Sigmoid colon (tissue), 7 donors: ENCODE measurements around the gene NUDT14. TPM values are rescaled to one million over a fixed set of nuclear protein-coding genes. Genes with fewer than 3 reads are reported as not detected.

ENCODE experiments used
- DNase-seq: peaks from one replicate; pipeline ENCODE4 v3.0.0-alpha.2; 2019
- H3K27ac ChIP-seq, 4 donors: fragments of 200-600 bp; sonication (generic); one replicate each; pipeline ENCODE4 v1.5.1; 2016 to 2019; ENCODE audit warnings: mild to moderate bottlenecking in 1 of 4
- H3K27me3 ChIP-seq, 3 donors: fragments of 200-600 bp; sonication (generic); one replicate each; pipeline ENCODE4 v1.5.1; 2019; ENCODE audit warnings: mild to moderate bottlenecking in 1 of 3
- H3K36me3 ChIP-seq, 4 donors: fragments of 200-600 bp; sonication (generic); one replicate each; pipeline ENCODE4 v1.5.1; 2016 to 2019
- H3K4me1 ChIP-seq, 4 donors: fragments of 200-600 bp; sonication (generic); one replicate each; pipeline ENCODE4 v1.5.1; 2017 to 2019
- H3K4me3 ChIP-seq, 4 donors: fragments of 200-600 bp; sonication (generic); one replicate each; pipeline ENCODE4 v1.5.1; 2017 to 2019; ENCODE audit warnings: mild to moderate bottlenecking in 2 of 4, moderate library complexity in 1 of 4
- H3K9me3 ChIP-seq, 4 donors: fragments of 200-600 bp in 3 of 4; sonication (generic) in 3 of 4; one replicate each; pipeline versions ENCODE4 v1.5.1 to v1.6.1; 2013 to 2019
- EP300 ChIP-seq, 4 donors: sonication (generic); formaldehyde crosslinking; IDR thresholded peaks; one replicate each; pipeline ENCODE4 v1.6.1; 2017; ENCODE audit warnings: antibody characterized with exemption in 4 of 4
- POLR2A ChIP-seq, 2 donors: fragments of 450-650 bp; IDR thresholded peaks; one replicate each; pipeline ENCODE4 v1.6.1; 2016; ENCODE audit warnings: antibody characterized with exemption in 2 of 2, mild to moderate bottlenecking in 2 of 2, moderate library complexity in 2 of 2
- POLR2AphosphoS5 ChIP-seq, 4 donors: sonication (generic); formaldehyde crosslinking; IDR thresholded peaks; one replicate each; pipeline ENCODE4 v1.6.1; 2017; ENCODE audit warnings: antibody characterized with exemption in 4 of 4
- WGBS, 2 donors: extraction: QIAGEN DNeasy Blood & Tissue Kit; methylation state at CpG; one replicate each; pipeline ENCODE4 v1.1.7; 2013; 5-methylcytosine and 5-hydroxymethylcytosine counted together
- intact Hi-C: fragments of 100-400 bp; cut with DNase I; formaldehyde crosslinking; loops from one replicate; pipeline ENCODE4 v1.15.1; 2023
- polyA plus RNA-seq, 3 donors: library from polyadenylated mRNA; stranded (reverse); fragments of 200-250 nt; gene quantifications; one replicate each; pipeline ENCODE4 v1.2.3, GENCODE V29; 2013
- total RNA-seq, 4 donors: library from RNA; depleted of rRNA; stranded (reverse); fragments of >200 nt; gene quantifications; one replicate each; pipeline ENCODE4 v1.1.0, GENCODE V29; 2016
- TF ChIP-seq, protein P1 (sequence below), 4 experiments: fragments of 450-650 bp in 3 of 4; fragments of 200-600 bp in 1 of 4; IDR thresholded peaks; one replicate each; pipeline ENCODE4 v1.5.1; 2016 to 2019; ENCODE audit warnings: antibody characterized with exemption in 4 of 4, mild to moderate bottlenecking in 3 of 4, moderate library complexity in 2 of 4
- donor health status: healthy with polysubstance abuse.
- donor health status: Bipolar disorder and iron deficiency.
- donor health status: healthy.

The NUDT14 gene
- total and polyA plus RNA-seq, 7 donors, result 4.1 to 47.4 (median 10.5) TPM

DNA sequence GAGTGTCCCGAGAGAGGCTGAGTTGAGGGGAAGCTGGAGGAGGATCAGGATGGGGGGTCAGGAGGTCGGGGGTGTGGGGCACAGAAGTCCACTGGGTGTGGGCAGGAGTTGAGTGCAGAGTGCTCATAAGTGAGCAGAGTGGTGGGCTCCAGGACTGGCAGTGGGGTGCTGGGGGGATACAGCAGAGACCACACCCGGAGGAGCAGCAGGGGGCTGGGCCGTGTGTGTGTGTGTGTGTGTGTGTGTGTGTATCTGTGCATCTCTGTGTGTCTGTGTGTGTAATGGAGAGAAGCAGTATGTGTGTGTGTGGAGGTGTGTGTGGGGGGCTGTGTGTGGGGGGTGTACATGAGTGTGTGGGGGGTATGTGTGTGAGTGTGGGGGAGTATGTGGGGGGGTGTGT lies 4.9 kb upstream of the NUDT14 start:
- Histone ChIP-seq H3K27me3 (peaks cover 0 to 35% (median 3%) of the 10 kb centered on the region in 3 donors), H3K9me3 (peaks cover 2 to 5% (median 4%) of the 10 kb centered on the region in 4 donors), H3K36me3 (no peaks in the 10 kb centered on the region), H3K4me3 (no peak overlapping the region), H3K4me1 (peaks cover 0 to 7% (median 3%) of the 10 kb centered on the region in 4 donors), H3K27ac (no peak overlapping the region)
- 9 to 35% methylated on average over 4 of the region's 4 CpGs for WGBS, 2 donors
- no peak for DNase-seq
- TF ChIP-seq EP300 (IDR thresholded peaks at IDR 0.05), result no peak
- TF ChIP-seq, protein P1, sequence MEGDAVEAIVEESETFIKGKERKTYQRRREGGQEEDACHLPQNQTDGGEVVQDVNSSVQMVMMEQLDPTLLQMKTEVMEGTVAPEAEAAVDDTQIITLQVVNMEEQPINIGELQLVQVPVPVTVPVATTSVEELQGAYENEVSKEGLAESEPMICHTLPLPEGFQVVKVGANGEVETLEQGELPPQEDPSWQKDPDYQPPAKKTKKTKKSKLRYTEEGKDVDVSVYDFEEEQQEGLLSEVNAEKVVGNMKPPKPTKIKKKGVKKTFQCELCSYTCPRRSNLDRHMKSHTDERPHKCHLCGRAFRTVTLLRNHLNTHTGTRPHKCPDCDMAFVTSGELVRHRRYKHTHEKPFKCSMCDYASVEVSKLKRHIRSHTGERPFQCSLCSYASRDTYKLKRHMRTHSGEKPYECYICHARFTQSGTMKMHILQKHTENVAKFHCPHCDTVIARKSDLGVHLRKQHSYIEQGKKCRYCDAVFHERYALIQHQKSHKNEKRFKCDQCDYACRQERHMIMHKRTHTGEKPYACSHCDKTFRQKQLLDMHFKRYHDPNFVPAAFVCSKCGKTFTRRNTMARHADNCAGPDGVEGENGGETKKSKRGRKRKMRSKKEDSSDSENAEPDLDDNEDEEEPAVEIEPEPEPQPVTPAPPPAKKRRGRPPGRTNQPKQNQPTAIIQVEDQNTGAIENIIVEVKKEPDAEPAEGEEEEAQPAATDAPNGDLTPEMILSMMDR (IDR thresholded peaks at IDR 0.05), result no peak
- TF ChIP-seq POLR2A (IDR thresholded peaks at IDR 0.05), result no peak
- TF ChIP-seq POLR2AphosphoS5 (IDR thresholded peaks at IDR 0.05), result no peak
- intact Hi-C loops, result no loop called here

GRCh38 chr14:105185001-105185400 lies 3.9 kb upstream of the NUDT14 start:
- peaks cover 0 to 30% (median 3%) of the 10 kb centered on the region in 3 donors for H3K27me3 ChIP-seq
- peaks cover 2 to 5% (median 4%) of the 10 kb centered on the region in 4 donors for H3K9me3 ChIP-seq
- intact Hi-C loops, result no loop called here
- 62 to 82% methylated on average over 18 of the region's 18 CpGs for WGBS, 2 donors
- peaks cover 0 to 15% (median 10%) of the 10 kb centered on the region in 4 donors for H3K4me1 ChIP-seq
- TF ChIP-seq, protein P1 (IDR thresholded peaks at IDR 0.05), result no peak
- TF ChIP-seq EP300 (IDR thresholded peaks at IDR 0.05) (no peak), POLR2A (IDR thresholded peaks at IDR 0.05) (no peak), POLR2AphosphoS5 (IDR thresholded peaks at IDR 0.05) (no peak)
- H3K27ac ChIP-seq, result no peak overlapping the region
- no peak overlapping the region for H3K4me3 ChIP-seq
- no peaks in the 10 kb centered on the region for H3K36me3 ChIP-seq
- no peak for DNase-seq

GRCh38 chr14:105184461-105184860 lies 3.3 kb upstream of the NUDT14 start:
- intact Hi-C loops, result no loop called here
- Histone ChIP-seq H3K4me1 (peaks cover 0 to 15% (median 10%) of the 10 kb centered on the region in 4 donors), H3K36me3 (no peaks in the 10 kb centered on the region), H3K4me3 (no peak overlapping the region), H3K9me3 (peaks cover 2 to 5% (median 4%) of the 10 kb centered on the region in 4 donors), H3K27ac (no peak overlapping the region), H3K27me3 (peaks cover 0 to 27% (median 7%) of the 10 kb centered on the region in 3 donors)
- DNase-seq, result no peak
- 56 to 73% methylated on average over 9 of the region's 9 CpGs for WGBS, 2 donors
- TF ChIP-seq EP300 (IDR thresholded peaks at IDR 0.05), result no peak
- TF ChIP-seq, protein P1 (IDR thresholded peaks at IDR 0.05), result no peak
- TF ChIP-seq POLR2A (IDR thresholded peaks at IDR 0.05), result no peak
- TF ChIP-seq POLR2AphosphoS5 (IDR thresholded peaks at IDR 0.05), result no peak

- Histone ChIP-seq H3K9me3 (no peaks in the 10 kb centered on the region), H3K36me3 (no peaks in the 10 kb centered on the region), H3K4me1 (peaks cover 0 to 15% (median 10%) of the 10 kb centered on the region in 4 donors), H3K27me3 (peaks cover 0 to 9% (median 7%) of the 10 kb centered on the region in 3 donors), H3K27ac (no peak overlapping the region), H3K4me3 (no peak overlapping the region)
- intact Hi-C loops, result no loop called here
- WGBS, 2 donors, result 61 to 64% methylated on average over 25 of the region's 25 CpGs
- TF ChIP-seq, protein P1 (IDR thresholded peaks at IDR 0.05), result no peak
- no peak for TF ChIP-seq EP300 (IDR thresholded peaks at IDR 0.05)
- no peak for DNase-seq
These were observed 1.3 kb upstream of the NUDT14 start for GRCh38 chr14:105182296-105183020.
